D721Med (cell line): ENCODE data around the gene LURAP1L.

Experiments
- DNase-seq: peaks from one replicate; pipeline ENCODE4 v3.0.0; 2011; ENCODE audit warnings: low spot score; ENCODE audit not compliant: insufficient read length
- FAIRE-seq: peaks from 2 replicates; lab custom pipeline; 2011; peaks lifted over from hg19 to GRCh38; lab: Jason Lieb, UNC
- CTCF ChIP-seq: IDR thresholded peaks from 2 replicates; pipeline ENCODE4 v1.5.1; 2012; ENCODE audit warnings: mild to moderate bottlenecking, control low read depth; ENCODE audit not compliant: insufficient read depth; ENCODE audit errors: missing control alignments

Gene LURAP1L

GRCh38 chr9:12833701-12834100, 58.9 kb downstream of the LURAP1L start:
- DNase-seq: no peak
- FAIRE-seq: no peak
- TF ChIP-seq CTCF: no peak

- FAIRE-seq: no peak
- DNase-seq: no peak
Observed at GRCh38 chr9:12838546-12838945, 63.7 kb downstream of the LURAP1L start.

GRCh38 chr9:12843735-12844134, 68.9 kb downstream of the LURAP1L start:
- FAIRE-seq: no peak
- no peak for TF ChIP-seq CTCF
- DNase-seq: no peak

More at GRCh38 chr9:12838546-12838945, 63.7 kb downstream of the LURAP1L start:
- TF ChIP-seq CTCF: no peak

GRCh38 chr9:12846035-12846434, 71.2 kb downstream of the LURAP1L start:
- DNase-seq: no peak
- no peak for FAIRE-seq

GRCh38 chr9:12847561-12847960, 72.7 kb downstream of the LURAP1L start:
- FAIRE-seq (no peak), DNase-seq (no peak)
- TF ChIP-seq CTCF: no peak

More at GRCh38 chr9:12846035-12846434, 71.2 kb downstream of the LURAP1L start:
- TF ChIP-seq CTCF: no peak

GRCh38 chr9:12849486-12850003, 74.7 kb downstream of the LURAP1L start:
- FAIRE-seq (no peak), DNase-seq (no peak)
- no peak for TF ChIP-seq CTCF

GRCh38 chr9:12851341-12852090, 76.7 kb downstream of the LURAP1L start:
- FAIRE-seq (no peak), DNase-seq (no peak)
- no peak for TF ChIP-seq CTCF
